H9 (cell line): ENCODE data around the gene ZMYND11. TPM values are rescaled to one million over a fixed set of nuclear protein-coding genes. Genes with fewer than 3 reads are reported as not detected.

Experiments
- DNase-seq: peaks from one replicate; pipeline ENCODE4 v3.0.0-alpha.2; 2017
- H2AFZ ChIP-seq: one replicate; pipeline ENCODE4 v1.6.1; 2013; ENCODE audit warnings: mild to moderate bottlenecking, low read length, control low read depth, moderate library complexity
- H2AK5ac ChIP-seq: 2 replicates; pipeline ENCODE4 v1.6.1; 2013; ENCODE audit warnings: low read length, control low read depth, mixed read lengths; ENCODE audit not compliant: insufficient read length
- H2BK120ac ChIP-seq: one replicate; pipeline ENCODE4 v1.6.1; 2013; ENCODE audit warnings: low read depth, mild to moderate bottlenecking, low read length, control low read depth, inconsistent platforms; ENCODE audit not compliant: poor library complexity, severe bottlenecking
- H2BK12ac ChIP-seq: 2 replicates; pipeline ENCODE4 v1.6.1; 2013; ENCODE audit warnings: low read length, control low read depth, mixed read lengths, low read depth; ENCODE audit not compliant: insufficient read length
- H2BK15ac ChIP-seq: 2 replicates; pipeline ENCODE4 v1.6.1; 2013; ENCODE audit warnings: low read depth, low read length, control low read depth
- H2BK20ac ChIP-seq: one replicate; pipeline ENCODE4 v1.6.1; 2013; ENCODE audit warnings: low read depth, mild to moderate bottlenecking, low read length, control low read depth, inconsistent platforms; ENCODE audit not compliant: poor library complexity, severe bottlenecking
- H2BK5ac ChIP-seq: 2 replicates; pipeline ENCODE4 v1.6.1; 2013; ENCODE audit warnings: low read length, control low read depth, mixed read lengths; ENCODE audit not compliant: insufficient read length
- H3K14ac ChIP-seq: 2 replicates; pipeline ENCODE4 v1.6.1; 2013; ENCODE audit warnings: low read length, control low read depth; ENCODE audit not compliant: insufficient read depth
- H3K18ac ChIP-seq: 2 replicates; pipeline ENCODE4 v1.6.1; 2013; ENCODE audit warnings: low read depth, mild to moderate bottlenecking, mixed read lengths, low read length, control low read depth; ENCODE audit not compliant: insufficient read length
- H3K23ac ChIP-seq: 2 replicates; pipeline ENCODE4 v1.6.1; 2013; ENCODE audit warnings: low read length, control low read depth, mixed read lengths, low read depth; ENCODE audit not compliant: insufficient read length
- H3K23me2 ChIP-seq: 2 replicates; pipeline ENCODE4 v1.6.1; 2013; ENCODE audit warnings: low read depth, mild to moderate bottlenecking, mixed read lengths, low read length, control low read depth; ENCODE audit not compliant: insufficient read length, poor library complexity, severe bottlenecking
- H3K27ac ChIP-seq: 2 replicates; pipeline ENCODE4 v1.5.1; 2013; ENCODE audit warnings: low read length, control low read depth, mixed read lengths, low read depth; ENCODE audit not compliant: insufficient read length
- H3K27me3 ChIP-seq: 2 replicates; pipeline ENCODE4 v1.6.1; 2013; ENCODE audit warnings: low read length, control low read depth, inconsistent platforms; ENCODE audit not compliant: insufficient read depth
- H3K4ac ChIP-seq: 2 replicates; pipeline ENCODE4 v1.6.1; 2013; ENCODE audit warnings: low read depth, mild to moderate bottlenecking, control low read depth, inconsistent platforms, low read length, moderate library complexity
- H3K4me1 ChIP-seq: 2 replicates; pipeline ENCODE4 v1.6.1; 2013; ENCODE audit warnings: low read length, control low read depth, inconsistent platforms; ENCODE audit not compliant: insufficient read depth
- H3K4me2 ChIP-seq: 2 replicates; pipeline ENCODE4 v1.6.1; 2013; ENCODE audit warnings: low read length, control low read depth, mixed read lengths; ENCODE audit not compliant: insufficient read length, insufficient read depth
- H3K56ac ChIP-seq: 2 replicates; pipeline ENCODE4 v1.6.1; 2013; ENCODE audit warnings: low read depth, mild to moderate bottlenecking, mixed read lengths, low read length, control low read depth; ENCODE audit not compliant: insufficient read length
- H3K79me1 ChIP-seq: 2 replicates; pipeline ENCODE4 v1.6.1; 2013; ENCODE audit warnings: low read depth, mild to moderate bottlenecking, moderate library complexity, low read length, control low read depth, inconsistent platforms; ENCODE audit not compliant: insufficient read depth, poor library complexity, severe bottlenecking
- H3K79me2 ChIP-seq: 2 replicates; pipeline ENCODE4 v1.6.1; 2013; ENCODE audit warnings: low read length, control low read depth, inconsistent platforms; ENCODE audit not compliant: insufficient read depth
- H3K9ac ChIP-seq: 2 replicates; pipeline ENCODE4 v1.6.1; 2013; ENCODE audit warnings: low read length, control low read depth, mixed read lengths; ENCODE audit not compliant: insufficient read length; ENCODE audit errors: extremely low read depth
- H3K9me3 ChIP-seq: one replicate; pipeline ENCODE4 v1.6.1; 2013; ENCODE audit warnings: low read depth, low read length, inconsistent platforms; ENCODE audit not compliant: control insufficient read depth
- H3T11ph ChIP-seq: one replicate; pipeline ENCODE4 v1.6.1; 2013; ENCODE audit warnings: mild to moderate bottlenecking, low read length, control low read depth, inconsistent platforms
- H4K20me1 ChIP-seq: one replicate; pipeline ENCODE4 v1.6.1; 2013; ENCODE audit not compliant: control insufficient read depth, insufficient read length, insufficient read depth
- H4K5ac ChIP-seq: 2 replicates; pipeline ENCODE4 v1.6.1; 2013; ENCODE audit warnings: low read depth, mild to moderate bottlenecking, mixed read lengths, low read length, control low read depth; ENCODE audit not compliant: insufficient read length
- H4K8ac ChIP-seq: replicated peaks from 2 replicates; pipeline ENCODE4 v1.6.1; 2013; ENCODE audit warnings: low read length, control low read depth, mixed read lengths, low read depth; ENCODE audit not compliant: insufficient read length
- H4K91ac ChIP-seq: 2 replicates; pipeline ENCODE4 v1.6.1; 2013; ENCODE audit warnings: low read depth, mild to moderate bottlenecking, moderate library complexity, mixed read lengths, low read length, control low read depth; ENCODE audit not compliant: insufficient read length
- H3K27ac Mint-ChIP-seq, 3 experiments: 2 replicates in 2 of 3; 3 replicates in 1 of 3; pipeline ENCODE4 v1.8.0; 2020 to 2021; ENCODE audit warnings: mixed read lengths in 3 of 3, mild to moderate bottlenecking in 1 of 3, moderate library complexity in 1 of 3
- H3K27me3 Mint-ChIP-seq: 2 replicates; pipeline ENCODE4 v1.8.0; 2021; ENCODE audit warnings: low read depth, mild to moderate bottlenecking, moderate library complexity, mixed read lengths
- H3K36me3 Mint-ChIP-seq, 3 experiments: 2 replicates in 2 of 3; 3 replicates in 1 of 3; pipeline ENCODE4 v1.8.0; 2020 to 2021; ENCODE audit warnings: low read depth in 3 of 3, mixed read lengths in 3 of 3; ENCODE audit not compliant: insufficient read depth in 1 of 3
- H3K4me1 Mint-ChIP-seq, 2 experiments: 2 replicates each; pipeline ENCODE4 v1.8.0; 2020; ENCODE audit warnings: mixed read lengths in 2 of 2
- H3K4me3 Mint-ChIP-seq, 2 experiments: 2 replicates in 1 of 2; 3 replicates in 1 of 2; pipeline ENCODE4 v1.8.0; 2020 to 2021; ENCODE audit warnings: mild to moderate bottlenecking in 2 of 2, mixed read lengths in 2 of 2, moderate library complexity in 1 of 2
- H3K9me3 Mint-ChIP-seq, 2 experiments: 2 replicates in 1 of 2; 3 replicates in 1 of 2; pipeline ENCODE4 v1.8.0; 2020; ENCODE audit warnings: mild to moderate bottlenecking in 2 of 2, mixed read lengths in 2 of 2, moderate library complexity in 1 of 2
- WGBS: extraction: QIAGEN DNeasy Blood & Tissue Kit; methylation state at CpG from one replicate; pipeline ENCODE4 v1.1.7; 2013; ENCODE audit warnings: missing lambda C conversion rate, low lambda C conversion rate, mixed read lengths; ENCODE audit not compliant: insufficient read length; ENCODE audit errors: extremely low coverage; 5-methylcytosine and 5-hydroxymethylcytosine counted together
- total RNA-seq: library from RNA; stranded (reverse); gene quantifications from 2 replicates; pipeline ENCODE4 v1.2.1, GENCODE V29; 2021
- TF ChIP-seq, protein P1 (sequence below): fragments of 200-600 bp; sonication (generic); conservative IDR thresholded peaks from 3 replicates; pipeline ENCODE4 v1.8.0; 2021; ENCODE audit warnings: antibody characterized with exemption, mild to moderate bottlenecking

The ZMYND11 gene
- total RNA-seq, 1 experiment from 2014 or later: 33.7 TPM

DNA sequence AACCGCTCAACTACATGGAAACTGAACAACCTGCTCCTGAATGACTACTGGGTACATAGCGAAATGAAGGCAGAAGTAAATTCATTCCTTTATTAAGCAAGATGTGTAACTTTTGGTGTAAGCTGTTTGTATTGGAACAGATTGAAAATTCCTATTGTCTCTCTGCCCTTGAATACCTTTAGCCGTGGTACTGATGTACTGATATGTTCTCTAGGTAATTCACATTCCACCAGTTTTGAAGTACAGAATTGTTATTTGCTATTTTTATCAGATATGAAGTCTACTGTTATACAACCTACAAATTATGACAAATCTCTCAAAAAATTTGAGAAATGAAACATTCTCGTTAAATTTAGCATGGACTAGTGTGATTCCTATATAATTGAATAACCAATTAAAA lies 17.7 kb downstream of the ZMYND11 start:
- no peaks in the 10 kb centered on the region for H3K23me2 ChIP-seq
- Mint-ChIP-seq H3K4me1 (peaks cover under 1 to 1% of the 10 kb centered on the region in 2 experiments; a peak in 3 of 4 replicates), H3K27ac (no peak overlapping the region), H3K36me3 (peaks cover 19 to 20% (median 19%) of the 10 kb centered on the region in 3 experiments), H3K4me3 (no peak overlapping the region), H3K27me3 (no peaks in the 10 kb centered on the region), H3K9me3 (peaks cover 10 to 17% of the 10 kb centered on the region in 2 experiments)
- no peak overlapping the region for H3K18ac ChIP-seq
- no peak overlapping the region for H2BK20ac ChIP-seq
- no peak overlapping the region for H4K8ac ChIP-seq
- no peak overlapping the region for H2AFZ ChIP-seq
- no peak overlapping the region for H3K9ac ChIP-seq
- no peak overlapping the region for H4K91ac ChIP-seq
- H2AK5ac ChIP-seq: no peak overlapping the region
- H4K20me1 ChIP-seq: no peaks in the 10 kb centered on the region
- H3K4ac ChIP-seq: no peak overlapping the region
- H3K27me3 ChIP-seq: no peaks in the 10 kb centered on the region
- no peak overlapping the region for H2BK15ac ChIP-seq
- no peak overlapping the region for H2BK5ac ChIP-seq
- H3K9me3 ChIP-seq: no peaks in the 10 kb centered on the region
- H3K27ac ChIP-seq: no peak overlapping the region
- H3K23ac ChIP-seq: no peak overlapping the region
- no peak overlapping the region for H2BK120ac ChIP-seq
- peaks cover 3% of the 10 kb centered on the region; the same call in 1 of the 2 replicates for H3K79me2 ChIP-seq
- no peak overlapping the region for H3T11ph ChIP-seq
- no peaks in the 10 kb centered on the region for H3K4me1 ChIP-seq
- TF ChIP-seq, protein P1, sequence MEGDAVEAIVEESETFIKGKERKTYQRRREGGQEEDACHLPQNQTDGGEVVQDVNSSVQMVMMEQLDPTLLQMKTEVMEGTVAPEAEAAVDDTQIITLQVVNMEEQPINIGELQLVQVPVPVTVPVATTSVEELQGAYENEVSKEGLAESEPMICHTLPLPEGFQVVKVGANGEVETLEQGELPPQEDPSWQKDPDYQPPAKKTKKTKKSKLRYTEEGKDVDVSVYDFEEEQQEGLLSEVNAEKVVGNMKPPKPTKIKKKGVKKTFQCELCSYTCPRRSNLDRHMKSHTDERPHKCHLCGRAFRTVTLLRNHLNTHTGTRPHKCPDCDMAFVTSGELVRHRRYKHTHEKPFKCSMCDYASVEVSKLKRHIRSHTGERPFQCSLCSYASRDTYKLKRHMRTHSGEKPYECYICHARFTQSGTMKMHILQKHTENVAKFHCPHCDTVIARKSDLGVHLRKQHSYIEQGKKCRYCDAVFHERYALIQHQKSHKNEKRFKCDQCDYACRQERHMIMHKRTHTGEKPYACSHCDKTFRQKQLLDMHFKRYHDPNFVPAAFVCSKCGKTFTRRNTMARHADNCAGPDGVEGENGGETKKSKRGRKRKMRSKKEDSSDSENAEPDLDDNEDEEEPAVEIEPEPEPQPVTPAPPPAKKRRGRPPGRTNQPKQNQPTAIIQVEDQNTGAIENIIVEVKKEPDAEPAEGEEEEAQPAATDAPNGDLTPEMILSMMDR: no peak
- DNase-seq: no peak
- no peak overlapping the region for H4K5ac ChIP-seq
- H3K4me2 ChIP-seq: no peak overlapping the region
- H3K14ac ChIP-seq: no peak overlapping the region
- no peak overlapping the region for H2BK12ac ChIP-seq
- no peak overlapping the region for H3K56ac ChIP-seq
- WGBS: no CpG with 5 or more reads among the region's 4 CpGs
- H3K79me1 ChIP-seq: peaks cover 2% of the 10 kb centered on the region
